GM18498 (cell line): ENCODE data around the gene BCAS4.

Source experiments
- ATAC-seq: cut with Tn5 transposase; IDR thresholded peaks from one replicate; pipeline ENCODE4 v1.9.1; 2021; ENCODE audit warnings: mild to moderate bottlenecking, moderate library complexity; ENCODE audit not compliant: unreplicated experiment

Gene BCAS4

DNA sequence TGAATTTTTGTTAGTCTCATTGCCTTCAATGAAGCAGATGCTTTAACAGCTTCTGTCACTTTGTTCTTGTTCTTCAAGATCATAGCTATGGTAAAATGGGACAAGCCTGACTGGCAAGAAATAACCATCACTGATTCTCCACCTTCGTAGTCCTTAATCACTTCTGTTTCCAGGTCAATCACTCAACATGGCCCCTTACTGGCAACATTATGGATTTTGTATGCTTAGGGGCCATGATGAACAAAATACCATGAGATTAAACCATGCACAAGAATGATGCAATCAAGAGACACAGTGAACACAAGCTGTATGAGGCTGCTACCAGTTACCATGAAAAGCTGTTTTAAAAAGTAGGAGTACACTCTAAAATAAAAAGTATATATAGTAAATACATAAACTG is 103.6 kb downstream of the BCAS4 start:
- ATAC-seq = no peak

DNA sequence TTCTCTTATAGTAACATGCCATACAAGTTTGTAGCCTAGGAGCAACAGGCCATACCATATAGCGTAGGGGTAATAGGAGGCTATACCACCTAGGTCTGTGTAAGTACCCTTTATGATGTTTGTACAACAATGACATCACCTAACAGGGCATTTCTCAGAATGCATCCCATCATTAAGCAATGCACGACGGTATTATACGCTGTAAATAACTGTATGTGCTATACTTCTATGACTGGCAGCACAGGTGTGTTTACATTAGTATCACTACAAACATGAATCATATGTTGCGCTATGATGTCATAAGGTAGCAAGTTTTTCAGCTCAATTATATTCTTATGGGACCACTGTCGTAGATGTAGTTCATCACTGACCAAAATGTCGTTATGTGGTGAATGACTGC is 105.4 kb downstream of the BCAS4 start:
- ATAC-seq = no peak

DNA sequence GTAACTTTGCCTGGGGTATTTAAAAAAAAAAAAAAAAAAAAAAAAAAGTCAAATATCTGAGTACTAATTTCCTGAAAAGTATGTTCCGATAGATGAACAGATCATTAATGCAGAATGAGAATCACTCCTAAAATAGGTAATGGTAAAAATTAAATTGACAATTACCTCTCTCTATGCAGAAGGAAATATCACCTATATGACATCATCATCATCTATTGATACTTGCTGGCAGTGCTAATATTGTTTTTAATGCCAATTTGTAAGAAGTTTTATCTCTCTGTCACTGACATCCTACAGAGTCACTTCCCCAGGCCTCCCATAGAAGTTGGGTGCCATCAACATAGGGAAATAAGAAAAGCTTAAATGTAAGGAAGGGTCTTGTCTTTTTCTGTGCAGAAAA is 106.4 kb downstream of the BCAS4 start:
- ATAC-seq = no peak

DNA sequence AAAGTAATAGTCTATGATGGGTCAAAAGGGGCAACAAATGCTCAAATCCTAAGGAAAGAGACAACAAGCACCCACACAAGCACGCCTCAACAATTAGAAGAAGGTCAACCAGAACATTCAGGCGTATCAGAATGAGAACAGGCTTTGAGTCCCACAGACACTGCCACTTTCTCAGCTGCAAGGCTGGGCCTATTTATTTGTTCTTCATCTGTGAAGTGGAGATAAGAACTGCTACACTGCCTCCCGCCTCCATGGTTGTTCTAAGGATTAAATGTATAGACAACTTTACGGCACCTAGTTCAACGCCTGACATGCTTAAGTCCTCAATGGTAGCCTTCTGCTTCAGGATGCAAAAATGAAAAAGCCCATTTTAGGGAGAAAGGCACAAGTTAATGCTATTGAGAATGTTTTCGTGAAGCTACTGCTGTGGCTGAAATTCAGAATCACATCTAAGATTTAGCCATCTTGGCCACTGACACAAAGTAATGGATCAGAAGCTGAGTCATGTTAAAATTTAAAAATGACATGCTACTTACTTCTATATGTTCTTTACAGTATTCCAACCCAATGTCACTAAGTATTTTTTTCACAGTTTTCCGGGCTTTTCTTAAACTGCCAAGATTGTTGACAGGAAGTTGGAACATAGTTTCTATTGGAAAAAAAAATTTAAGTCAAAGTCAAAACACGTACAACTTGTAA is 108.6 kb downstream of the BCAS4 start:
- no peak for ATAC-seq

DNA sequence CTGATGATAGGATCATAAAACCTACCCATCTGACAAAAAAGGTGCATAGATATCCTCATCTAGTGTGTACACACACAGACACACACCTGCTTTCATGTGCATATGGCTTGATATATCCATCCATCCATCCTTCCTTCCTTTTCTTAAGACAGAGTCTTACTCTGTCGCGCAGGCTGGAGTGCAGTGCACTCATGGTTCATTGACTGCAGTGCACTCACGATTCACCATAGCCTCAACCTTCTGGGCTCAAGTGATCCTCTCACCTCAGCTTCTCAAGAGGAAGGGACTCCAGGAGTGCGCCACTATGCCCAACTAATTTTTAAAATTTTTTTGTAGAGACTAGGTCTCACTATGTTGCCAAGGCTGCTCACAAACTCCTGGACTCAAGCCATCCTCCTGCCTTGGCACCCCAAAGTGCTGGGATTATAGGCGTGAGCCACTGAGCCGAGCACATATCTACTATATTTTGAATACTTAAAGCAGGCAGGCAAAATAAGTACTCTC is 109.3 kb downstream of the BCAS4 start:
- ATAC-seq = no peak

DNA sequence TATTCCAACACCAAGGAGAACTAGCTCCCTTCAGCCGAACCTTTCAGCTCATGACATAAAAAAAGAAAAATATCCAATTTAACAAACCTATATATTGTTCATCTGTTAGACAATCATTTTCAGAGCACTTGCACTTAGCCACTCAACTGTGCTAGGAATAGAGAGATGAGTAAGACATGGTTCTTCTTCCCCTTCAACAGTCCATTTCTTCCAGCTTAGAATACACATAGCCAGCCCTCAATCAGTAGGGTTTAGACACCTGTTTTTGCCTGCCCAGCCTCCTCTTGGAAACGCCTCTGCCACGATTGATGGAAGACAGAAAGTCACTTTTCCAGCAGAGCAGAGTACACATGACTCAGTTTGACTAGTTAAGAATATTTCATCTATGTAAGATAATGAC is 114.6 kb downstream of the BCAS4 start:
- no peak for ATAC-seq

DNA sequence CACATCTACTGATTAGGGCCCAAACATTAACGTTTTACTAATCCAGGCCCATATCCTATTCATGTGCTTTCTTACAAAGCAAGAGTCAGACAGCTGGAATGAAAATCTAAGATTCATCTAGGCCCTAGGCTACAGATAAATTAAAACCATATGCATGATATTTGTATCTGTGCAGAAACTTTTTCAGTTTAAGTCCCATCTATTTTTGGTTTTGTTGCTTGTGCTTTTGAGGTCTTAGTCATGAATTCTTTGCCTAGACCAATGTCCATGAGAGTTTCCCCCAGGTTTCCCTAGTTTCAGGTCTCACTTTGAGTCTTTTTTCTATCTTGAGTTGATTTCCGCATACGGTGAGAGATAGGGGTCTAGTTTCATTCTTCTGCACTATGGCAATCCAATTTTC is 116.2 kb downstream of the BCAS4 start:
- peak; percentile 20 for ATAC-seq

DNA sequence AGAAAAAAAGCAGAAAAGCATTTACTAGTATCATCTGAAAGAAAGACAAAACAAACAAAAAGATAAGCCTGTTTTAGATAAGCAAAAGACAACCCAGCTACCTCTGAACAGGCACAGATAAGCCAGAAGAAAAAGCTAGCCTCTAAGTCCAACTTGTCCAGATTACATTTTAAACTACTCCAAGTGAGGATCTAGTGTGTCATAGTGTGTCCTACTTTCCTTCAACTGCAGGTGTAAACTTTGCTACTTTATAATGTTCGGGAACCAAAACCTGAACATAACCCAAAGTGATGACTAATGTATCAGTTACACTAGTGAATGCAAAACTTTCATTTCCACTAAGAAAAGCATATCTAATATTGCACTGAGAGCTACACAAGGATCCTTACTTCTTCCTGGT is 116.9 kb downstream of the BCAS4 start:
- peak; percentile 63 for ATAC-seq

DNA sequence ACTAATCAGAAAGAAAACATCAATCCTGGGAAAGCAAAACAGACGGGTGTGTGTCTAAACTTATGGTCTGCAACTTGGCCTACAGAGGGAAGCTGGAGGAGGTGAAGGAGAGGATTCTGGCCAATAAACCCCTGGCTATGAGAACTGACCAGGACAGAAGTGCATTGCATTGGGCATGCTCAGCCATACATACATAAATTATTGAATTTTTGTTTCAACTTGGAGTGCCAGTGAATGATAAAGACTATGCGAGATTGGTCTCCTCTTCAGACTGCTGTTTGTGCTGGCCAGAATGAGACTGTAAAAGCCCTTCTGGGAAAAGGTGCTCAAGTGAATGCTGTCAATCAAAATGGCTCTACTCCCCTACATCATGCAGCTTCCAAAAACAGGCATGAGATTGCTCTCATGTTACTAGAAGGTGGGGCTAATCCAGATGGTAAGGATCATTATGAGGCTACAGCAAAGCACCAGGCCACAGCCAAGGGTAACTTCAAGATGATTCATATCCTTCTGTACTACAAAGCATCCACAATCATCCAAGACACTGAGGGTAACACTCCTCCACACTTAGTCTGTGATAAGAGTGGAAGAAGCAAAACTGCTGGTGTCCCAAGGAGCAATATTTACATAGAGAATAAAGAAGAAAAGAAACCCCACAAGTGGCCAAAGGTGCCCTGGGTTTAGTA is 119.0 kb downstream of the BCAS4 start:
- ATAC-seq = no peak

DNA sequence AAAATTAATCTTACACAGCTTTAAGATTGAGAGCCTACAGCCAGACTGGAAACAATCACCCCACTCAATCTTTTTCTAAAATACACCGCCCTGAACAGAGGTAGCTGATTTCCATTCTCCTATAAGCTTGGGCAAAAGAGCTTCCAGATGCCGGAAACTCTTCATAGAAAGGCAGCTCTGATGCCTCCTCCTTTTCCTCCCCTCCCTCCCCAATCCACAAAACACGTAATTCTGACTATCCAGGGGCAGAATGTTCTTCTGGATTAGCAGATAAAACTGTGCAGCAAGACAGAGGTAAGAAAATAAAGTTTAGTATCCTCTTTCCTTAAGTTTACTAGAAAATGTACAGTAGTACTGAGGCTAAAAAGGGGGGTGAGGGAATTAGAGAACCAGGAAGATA is 120.6 kb downstream of the BCAS4 start:
- ATAC-seq = no peak

DNA sequence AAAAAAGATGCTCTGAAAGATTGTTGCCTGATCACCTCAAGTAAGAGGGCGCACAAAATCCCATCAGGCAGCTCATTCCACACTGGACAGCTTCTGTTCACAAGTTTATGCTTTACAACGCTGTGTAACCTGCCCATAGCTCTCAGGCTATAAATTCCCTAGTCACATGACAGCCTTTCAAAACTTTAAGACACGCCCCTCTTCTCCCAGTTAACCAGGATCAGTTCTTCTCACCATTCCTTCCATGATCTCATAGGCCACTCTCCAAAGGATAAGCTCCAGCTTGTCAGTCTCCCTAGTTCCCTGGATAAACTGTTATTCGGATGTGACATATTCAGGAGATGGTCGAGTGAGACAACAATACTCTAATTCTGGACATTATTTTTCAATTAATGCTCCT is 121.4 kb downstream of the BCAS4 start:
- ATAC-seq = no peak

DNA sequence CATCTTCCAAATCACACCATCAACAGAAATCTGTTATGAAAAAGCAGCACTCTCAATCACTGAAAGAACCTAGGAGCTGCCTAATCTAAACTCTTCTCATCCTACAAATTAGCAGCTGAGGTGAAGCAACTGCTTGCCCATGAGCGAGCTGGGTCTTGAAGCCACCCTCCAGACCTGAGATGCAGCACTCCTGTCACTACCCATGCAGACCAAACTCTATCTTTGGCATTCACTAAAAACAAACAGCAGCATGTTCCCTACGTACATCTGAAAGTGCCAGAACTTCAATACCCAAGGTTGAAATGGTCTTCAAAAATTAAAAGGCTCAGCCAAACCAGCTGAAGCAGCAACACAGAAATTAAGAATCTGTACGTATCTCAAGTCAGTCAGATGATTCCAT is 122.1 kb downstream of the BCAS4 start:
- ATAC-seq = no peak

DNA sequence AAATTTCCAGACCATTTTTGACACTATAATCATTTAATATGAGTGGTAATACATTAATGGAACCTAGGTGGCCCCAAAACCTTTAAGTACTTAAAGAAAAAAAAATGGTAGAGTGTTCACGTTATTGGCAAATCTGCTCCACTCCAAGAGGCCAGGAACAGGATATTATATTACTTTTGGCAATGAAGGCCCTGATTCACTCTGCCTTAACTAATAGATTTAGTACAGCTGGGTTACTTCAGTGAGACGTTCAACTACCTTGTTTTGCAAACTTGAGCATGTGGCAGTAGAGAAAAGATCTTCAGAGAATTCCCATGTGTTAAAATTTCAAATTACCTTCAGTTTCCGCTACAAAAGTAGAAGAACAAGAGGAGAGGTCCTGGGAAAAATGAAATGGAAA is 123.5 kb downstream of the BCAS4 start:
- ATAC-seq = no peak

DNA sequence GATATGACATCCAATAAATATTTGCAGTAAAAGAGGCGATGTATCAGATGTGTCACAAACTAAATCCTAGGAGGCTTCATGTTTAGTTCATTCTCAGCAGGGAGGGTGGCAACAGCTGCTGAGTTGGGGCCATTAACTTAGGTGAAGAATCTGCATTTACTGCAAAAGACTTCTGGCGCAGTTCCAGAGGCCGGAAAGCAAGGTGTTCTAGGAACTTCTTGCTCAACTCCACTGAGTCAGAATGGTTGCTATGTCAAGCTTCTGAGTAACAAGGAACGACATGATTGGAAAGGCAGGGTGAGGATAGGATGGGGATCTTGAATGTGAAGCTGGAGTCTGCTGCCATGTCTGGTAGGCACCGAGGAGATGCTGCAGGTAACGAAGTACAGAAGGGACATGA is 124.7 kb downstream of the BCAS4 start:
- ATAC-seq = no peak

DNA sequence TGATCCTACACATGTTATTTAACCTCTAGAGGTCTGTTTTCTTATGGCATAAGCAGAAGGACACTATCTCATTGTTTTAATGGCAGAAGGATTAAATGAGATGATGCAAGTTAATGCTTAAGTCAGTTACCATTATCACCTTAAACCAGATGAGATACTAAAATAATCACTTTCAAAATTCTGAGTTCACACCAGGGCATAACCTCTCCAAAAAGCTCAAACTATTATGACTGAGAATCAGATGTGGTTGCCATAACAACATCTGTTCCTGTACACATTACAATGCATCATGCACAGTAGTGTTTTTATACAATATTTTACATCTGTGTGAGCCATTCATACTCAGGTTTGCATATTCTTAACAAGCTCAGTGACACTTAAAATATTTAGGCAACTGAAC is 126.1 kb downstream of the BCAS4 start:
- no peak for ATAC-seq

DNA sequence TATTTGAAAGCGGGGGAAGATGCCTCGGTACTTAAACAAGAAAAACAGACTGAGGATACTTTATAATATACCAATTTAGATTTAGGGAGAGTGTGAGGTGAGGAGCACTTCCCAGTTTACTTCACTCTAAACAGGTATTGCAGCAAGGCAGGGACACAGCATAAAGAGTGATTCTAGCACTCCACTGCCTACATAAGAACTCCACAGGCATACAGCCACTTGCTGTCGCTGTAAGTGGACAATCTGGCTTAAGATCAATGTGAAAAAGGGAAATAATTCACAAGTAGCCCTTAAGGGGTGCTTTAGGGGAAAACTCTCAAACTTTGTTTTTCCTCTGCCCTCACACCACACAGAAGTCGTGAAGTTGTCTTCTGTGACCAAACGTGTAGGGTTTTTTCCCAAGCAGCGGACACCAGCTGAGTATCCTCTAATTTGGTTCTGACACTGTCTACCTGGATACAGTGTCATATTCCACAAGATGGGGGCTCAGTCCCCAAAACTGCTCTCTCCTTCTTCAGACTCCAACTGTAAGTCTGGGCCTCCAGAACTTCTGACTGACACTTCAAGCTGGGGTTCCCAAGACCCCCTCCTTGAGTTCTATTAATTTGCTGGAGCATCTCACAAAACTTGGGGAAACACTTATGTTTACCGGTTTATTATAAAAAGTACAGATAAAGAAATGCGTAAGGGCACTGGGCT is 127.1 kb downstream of the BCAS4 start:
- no peak for ATAC-seq

DNA sequence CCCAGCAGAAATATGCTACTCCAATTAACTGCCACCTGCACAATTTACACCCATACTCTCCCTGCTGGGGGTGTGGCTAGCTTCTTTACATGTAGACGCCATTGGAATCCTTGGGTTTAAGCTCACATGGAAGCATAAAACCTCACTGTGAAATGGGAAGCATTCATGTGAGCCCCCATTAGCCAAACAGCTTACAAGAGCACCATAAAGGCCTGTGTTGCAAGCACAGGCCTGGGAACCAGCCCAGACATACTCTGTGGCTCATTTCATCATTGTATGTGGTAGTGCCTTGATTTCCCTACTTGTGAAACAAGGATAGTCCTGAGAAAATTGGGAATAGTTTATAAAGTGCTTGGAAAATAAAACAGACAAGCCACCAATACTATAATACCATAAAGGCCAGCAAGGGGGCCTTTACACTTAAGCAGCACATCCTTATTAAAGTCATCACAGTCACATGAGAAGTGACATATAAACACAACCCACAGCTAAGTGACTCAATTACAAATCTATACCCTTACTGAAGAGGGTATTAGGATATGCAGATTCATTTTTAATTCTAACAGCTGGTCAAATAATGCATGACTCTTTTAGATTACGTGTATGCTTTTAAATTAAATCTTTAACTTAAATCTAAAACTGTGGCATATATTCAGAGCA is 129.5 kb downstream of the BCAS4 start:
- no peak for ATAC-seq

DNA sequence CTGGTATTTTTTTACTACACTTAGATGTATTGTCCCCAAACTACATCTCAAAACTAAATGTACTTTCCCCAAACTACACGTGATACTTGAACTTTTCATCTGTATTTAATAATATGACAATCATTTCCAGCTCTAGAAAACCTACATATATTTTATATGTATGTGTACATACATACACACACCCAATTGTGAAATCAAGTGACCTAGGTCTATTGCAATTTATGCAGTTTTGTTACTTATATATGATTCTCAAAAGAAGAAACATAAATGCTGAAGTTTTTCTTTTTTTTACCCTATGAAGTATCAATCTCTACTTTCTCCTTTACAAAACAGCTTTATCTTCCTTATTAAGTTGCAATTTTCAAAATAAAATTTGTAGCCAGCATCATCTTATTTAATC is 131.7 kb downstream of the BCAS4 start:
- no peak for ATAC-seq
